Activated CD8-positive, alpha-beta memory T cell treated with anti-CD3 and anti-CD28 coated beads for 36 hours (primary cell): ENCODE results near the gene ABCC1. TPM values are rescaled to one million over a fixed set of nuclear protein-coding genes. Genes with fewer than 3 reads are reported as not detected.
"Not testable (repeated sequence)": the region's sequence is repeated elsewhere in the genome, so short reads cannot be mapped to it uniquely, and the experiment has no call there.

Experiments
- CTCF ChIA-PET: fragments of 350-600 bp; sonication (Branson Sonifier 250); formaldehyde crosslinking; loops from one replicate; lab custom pipeline; 2021; ENCODE audit warnings: antibody characterized with exemption; lab: Charles Lee
- POLR2A ChIA-PET: fragments of 350-600 bp; sonication (Branson Sonifier 250); formaldehyde crosslinking; loops from one replicate; lab custom pipeline; 2021; ENCODE audit warnings: antibody characterized with exemption; lab: Charles Lee
- total RNA-seq, 2 experiments: library from RNA; stranded (reverse); gene quantifications; one replicate each; pipeline ENCODE4 v1.2.3, GENCODE V29; 2021

ABCC1 gene
- total RNA-seq, 2 experiments from 2014 or later: 70.6 to 73.5 TPM

GRCh38 chr16:16133943-16134604, 184.7 kb downstream of the ABCC1 start:
- CTCF ChIA-PET: interaction anchor here (0.6 kb wide), 1 partner anchor 313 kb away, joined by 3 read pairs; no protein-coding TSS in a partner anchor

DNA sequence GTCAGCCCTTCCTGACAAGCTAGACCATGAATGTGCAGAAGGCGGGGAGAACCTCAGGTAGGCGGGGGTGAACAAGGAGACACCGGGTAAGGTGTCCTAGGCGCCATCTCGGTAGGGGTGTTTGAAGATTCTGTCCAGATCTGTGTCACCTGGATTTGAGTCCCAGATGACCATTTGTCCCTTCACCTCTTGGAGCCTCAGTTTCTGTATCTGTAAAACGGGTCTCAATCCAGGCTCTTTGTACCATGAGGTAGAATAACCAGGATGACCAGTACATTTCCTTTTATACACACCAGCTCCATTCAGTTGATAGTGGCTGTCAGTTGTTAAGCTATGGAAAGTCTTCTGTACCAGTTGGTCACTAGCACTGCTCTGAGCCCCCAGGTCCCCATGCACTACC, 187.2 kb downstream of the ABCC1 start:
- POLR2A ChIA-PET: no interaction called here
- CTCF ChIA-PET: no interaction called here

More at GRCh38 chr16:16133943-16134604, 184.7 kb downstream of the ABCC1 start:
- POLR2A ChIA-PET: interaction anchor here (0.7 kb wide), 1 partner anchor 245 kb away, joined by 5 read pairs; the partner anchor contains the start of gene CEP20

DNA sequence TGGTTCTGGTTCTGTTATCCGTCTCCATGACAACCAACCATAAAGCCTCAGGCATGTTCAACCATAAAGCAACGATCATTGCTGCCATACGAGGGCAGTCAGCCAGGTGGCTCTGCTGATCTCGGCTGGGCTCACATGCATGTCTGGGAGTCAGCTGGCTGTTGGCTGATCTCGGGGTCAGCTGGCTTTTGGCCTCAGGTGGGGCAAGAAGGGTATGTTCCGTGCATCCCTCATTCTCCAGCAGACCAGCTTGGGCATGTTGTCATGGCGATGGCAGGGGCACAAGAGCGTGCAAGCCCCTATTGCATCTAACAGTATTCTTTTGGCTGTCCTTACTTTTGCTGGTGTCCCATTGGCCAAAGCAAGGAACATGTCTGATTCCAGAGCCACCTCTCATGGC, 187.7 kb downstream of the ABCC1 start:
- CTCF ChIA-PET: no interaction called here

DNA sequence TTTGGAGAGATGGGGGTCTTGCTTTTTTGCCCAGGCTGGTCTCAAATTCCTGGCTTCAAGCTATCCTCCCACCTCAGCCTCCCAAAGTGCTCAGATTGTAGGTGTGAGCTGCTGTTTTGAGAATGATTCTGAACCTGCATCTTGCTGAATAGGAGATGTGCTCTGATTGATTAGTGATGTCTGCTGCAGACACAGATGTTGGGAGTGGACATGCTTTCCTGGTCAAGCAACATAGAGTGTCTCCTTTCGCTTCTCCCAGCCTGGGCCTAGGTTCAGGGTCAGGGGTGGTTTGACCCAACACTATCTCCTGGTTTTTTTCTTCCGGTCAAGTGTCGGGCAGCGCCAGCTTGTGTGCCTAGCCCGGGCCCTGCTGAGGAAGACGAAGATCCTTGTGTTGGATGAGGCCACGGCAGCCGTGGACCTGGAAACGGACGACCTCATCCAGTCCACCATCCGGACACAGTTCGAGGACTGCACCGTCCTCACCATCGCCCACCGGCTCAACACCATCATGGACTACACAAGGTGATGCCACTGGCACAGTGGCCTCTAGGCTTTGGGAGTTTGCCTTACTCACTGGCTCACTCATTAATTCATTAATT, 188.7 kb downstream of the ABCC1 start:
- POLR2A ChIA-PET: interaction anchor here (0.6 kb wide), 1 partner anchor 42 kb away, joined by 3 read pairs; no protein-coding TSS in a partner anchor
- CTCF ChIA-PET: no interaction called here

More for the DNA sequence above, 187.7 kb downstream of the ABCC1 start:
- POLR2A ChIA-PET: no interaction called here

DNA sequence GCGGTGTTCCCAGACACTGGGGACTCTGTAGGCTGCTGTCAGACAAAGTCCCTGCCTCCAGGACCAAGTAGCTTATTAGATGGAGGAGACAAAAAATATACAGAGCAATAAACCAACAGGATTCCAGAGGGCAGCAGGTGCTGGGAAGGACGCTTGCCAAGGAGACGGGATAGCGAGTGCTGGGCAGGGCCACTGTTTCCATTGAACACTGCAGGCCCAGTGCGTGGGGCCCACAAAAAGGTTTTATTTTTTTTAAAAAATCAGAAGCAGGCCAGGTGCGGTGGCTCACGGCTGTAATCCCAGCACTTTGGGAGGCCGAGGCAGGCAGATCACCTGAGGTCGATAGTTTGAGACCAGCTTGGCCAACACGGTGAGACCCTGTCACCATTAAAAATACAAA, 189.6 kb downstream of the ABCC1 start:
- ChIA-PET POLR2A (no interaction called here), CTCF (no interaction called here)

- POLR2A ChIA-PET: no interaction called here
- CTCF ChIA-PET: no interaction called here
Measured at GRCh38 chr16:16139806-16140205, 190.4 kb downstream of the ABCC1 start.

GRCh38 chr16:16140537-16140936, 191.1 kb downstream of the ABCC1 start:
- POLR2A ChIA-PET: no interaction called here

GRCh38 chr16:16141141-16141540, 191.7 kb downstream of the ABCC1 start:
- ChIA-PET CTCF (no interaction called here), POLR2A (no interaction called here)

More at GRCh38 chr16:16140537-16140936, 191.1 kb downstream of the ABCC1 start:
- CTCF ChIA-PET: no interaction called here

DNA sequence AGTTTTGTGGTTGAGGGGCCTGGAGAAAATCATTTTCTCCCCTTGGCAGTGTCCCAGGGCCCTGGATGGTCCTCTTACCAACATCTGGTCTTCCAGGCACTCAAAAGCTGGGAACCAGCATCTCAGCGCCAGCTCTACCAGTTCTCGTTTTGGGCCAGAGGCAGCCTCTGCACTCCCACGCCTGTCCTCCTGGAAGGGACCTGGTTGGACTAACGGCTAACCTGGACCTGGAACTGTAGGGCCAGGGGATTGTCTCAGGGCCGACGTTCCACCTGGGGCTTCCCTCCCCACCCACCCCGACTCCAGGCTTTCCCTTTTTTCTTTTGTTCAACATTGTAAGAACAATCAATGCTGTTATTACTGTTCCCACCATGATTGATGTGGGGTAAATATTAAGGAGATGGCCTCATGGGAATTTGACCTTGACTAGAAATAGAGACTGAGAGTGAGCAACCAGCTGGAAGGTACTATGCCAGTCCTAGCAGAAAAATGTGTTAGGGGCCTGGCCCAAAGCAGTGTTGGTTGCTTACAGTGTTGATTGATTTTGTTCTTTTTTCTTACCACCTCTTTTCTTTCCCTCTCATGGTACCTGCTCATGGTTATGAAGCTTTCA, 192.5 kb downstream of the ABCC1 start:
- CTCF ChIA-PET: no interaction called here
- POLR2A ChIA-PET: no interaction called here

DNA sequence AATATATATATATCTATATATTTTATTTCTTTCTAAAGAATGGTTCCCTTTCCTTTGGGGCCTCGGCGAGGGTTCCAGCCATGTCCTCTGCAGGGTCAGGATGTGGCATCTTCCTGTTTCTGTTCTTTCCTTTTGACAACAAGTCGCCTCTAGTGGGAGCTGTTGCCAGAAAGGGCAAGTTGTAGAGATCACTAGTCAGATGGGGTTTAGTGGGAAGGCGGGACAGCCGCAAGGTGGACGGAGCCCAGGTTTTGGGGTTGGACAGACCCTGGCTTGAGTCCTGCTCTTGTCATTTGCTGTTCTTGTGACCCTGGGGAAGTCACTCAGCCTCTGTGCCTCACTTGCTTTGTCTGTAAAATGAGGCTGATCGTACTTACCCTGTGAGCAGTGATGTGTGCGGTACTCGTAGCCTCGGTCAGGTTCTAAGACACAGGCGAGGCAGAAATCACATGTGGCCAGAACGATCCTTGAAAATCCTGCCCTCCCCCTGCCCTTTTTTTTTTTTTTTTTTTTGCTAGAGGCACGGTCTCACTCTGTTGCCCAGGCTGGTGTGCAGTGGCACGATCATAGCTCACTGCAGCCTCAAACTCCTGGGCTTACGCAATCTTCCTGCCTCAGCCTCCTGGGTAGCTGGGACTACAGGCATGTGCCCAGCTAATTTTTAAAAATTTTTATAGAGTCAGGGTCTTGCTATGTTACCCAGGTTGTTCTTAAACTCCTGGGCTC, 193.8 kb downstream of the ABCC1 start:
- POLR2A ChIA-PET: no interaction called here

DNA sequence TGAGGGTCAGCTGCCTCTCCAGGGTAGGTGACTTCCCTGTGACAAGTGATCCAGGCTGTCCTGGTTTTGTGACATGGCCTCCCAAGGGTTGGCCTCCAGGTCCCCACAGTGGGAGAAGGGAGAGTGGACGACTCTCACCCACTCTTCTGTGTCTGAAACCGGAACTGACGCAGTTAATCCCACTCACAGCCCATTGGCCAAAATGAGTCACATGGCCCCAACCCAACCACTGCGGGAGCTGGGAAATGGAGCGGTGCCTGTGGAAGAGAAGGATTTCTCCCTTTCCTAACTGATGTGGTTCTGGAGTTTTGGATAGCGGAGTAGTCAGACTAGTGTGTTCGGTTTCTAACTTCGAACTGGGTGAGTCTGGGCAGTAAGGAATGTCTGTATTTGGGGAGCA, 194.5 kb downstream of the ABCC1 start:
- ChIA-PET CTCF (interaction anchor here (0.7 kb wide), 1 partner anchor 639 kb away, joined by 3 read pairs; no protein-coding TSS in a partner anchor), POLR2A (no interaction called here)

More for the DNA sequence above, 193.8 kb downstream of the ABCC1 start:
- CTCF ChIA-PET: interaction anchor here (0.6 to 0.7 kb wide), 2 partner anchors 11 to 639 kb away, joined by 3 to 5 read pairs; no protein-coding TSS in a partner anchor

GRCh38 chr16:16144416-16144815, 195.0 kb downstream of the ABCC1 start:
- POLR2A ChIA-PET: no interaction called here
- CTCF ChIA-PET: interaction anchor here (0.6 kb wide), 1 partner anchor 23 kb away, joined by 5 read pairs; no protein-coding TSS in a partner anchor

DNA sequence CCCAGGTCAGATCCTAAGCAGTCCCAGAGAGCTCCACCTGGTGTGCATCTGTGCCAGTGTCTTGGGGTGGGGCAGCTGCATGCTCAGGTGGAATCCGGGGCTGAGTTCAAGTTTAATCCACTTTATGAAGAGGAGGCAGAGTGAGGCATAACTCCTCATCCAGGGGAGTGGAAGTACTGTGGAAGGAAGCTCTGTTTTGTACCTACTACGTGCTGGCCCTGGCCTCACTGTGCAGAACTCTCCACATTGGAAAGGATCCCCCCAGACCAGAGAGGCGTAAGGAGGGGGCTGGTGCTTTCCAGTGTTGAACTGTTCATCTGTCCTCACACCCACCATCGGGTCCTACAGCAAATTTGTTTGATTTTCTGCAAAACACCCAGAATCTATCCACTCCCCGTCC, 195.9 kb downstream of the ABCC1 start:
- ChIA-PET POLR2A (no interaction called here), CTCF (interaction anchor here (0.5 to 0.6 kb wide), 3 partner anchors 22 to 321 kb away, joined by 3 to 5 read pairs (median 3); no protein-coding TSS in a partner anchor)

DNA sequence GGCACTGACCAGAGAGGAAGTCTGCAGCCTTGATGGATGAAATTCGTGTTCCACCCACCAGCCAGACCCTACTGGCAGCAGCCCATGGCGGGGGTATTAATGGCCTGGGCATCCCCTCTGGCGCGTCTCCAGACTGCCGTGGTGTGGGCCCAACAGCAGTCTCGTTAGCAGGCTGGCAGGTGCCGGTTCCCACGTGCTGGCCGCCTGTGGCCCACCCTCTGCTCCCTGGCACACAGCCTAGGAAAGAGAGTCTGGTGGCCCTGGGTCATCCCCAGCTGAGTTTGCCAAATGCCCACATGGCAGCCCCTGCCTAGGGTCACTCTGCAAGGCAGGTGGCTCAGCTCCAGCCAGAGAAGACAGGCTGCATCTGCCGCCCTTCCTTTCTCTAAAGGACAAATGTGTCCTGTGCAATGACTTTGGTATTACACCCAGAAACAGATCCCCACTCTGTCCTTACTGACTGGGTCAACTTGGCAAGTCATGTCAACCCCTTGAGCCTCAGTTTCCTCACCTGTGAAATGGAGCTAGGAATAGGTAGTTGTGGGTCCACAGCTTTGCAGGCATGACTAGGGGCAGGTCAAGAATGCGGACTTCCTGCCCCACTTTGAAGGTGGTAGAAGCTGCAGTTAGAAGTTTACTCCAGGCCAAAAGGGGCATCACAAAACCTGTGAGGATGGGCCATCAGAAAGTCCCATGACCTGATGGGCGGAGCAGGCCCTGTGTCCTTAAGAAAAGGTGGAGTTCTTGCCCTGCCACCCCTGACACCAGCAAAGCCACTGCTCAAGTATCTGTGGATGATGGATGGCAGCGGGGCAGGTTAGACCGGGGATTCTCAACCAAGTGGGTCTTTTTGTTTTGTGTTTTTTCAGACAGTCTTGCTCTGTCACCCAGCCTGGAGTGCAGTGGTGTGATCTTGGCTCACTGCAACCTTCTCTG, 197.2 kb downstream of the ABCC1 start:
- ChIA-PET POLR2A (no interaction called here), CTCF (interaction anchor here (0.5 kb wide), 1 partner anchor 1658 kb away, joined by 3 read pairs; no protein-coding TSS in a partner anchor)

DNA sequence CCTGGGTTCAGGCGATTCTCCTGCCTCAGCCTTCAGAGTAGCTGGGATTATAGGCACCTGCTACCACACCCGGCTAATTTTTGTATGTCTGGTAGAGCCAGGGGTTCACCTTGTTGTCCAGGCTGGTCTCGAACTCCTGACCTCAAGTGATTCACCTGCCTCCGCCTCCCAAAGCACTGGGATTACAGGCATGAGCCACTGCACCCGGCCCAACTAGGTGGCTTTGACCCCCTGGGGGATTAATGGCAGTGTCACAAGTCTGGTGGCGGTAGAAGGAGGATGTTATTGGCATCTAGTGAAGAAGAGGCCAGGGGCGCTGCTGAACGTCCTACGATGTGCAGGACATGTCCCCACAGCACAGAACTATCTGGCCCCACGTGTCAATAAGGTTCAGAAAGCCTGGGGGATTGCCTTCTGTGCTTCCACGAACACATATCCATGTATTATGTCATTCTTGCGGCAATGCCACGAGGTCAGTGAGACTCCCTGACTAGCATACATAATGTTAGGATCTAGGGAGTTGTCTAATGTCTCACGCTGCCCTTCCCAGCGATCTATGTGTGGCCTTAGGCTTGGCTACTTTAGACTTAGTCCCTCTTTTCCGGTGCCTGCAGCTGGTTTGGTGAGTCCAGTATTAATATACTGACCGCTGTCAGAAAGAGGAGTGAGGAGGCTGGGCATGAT, 198.0 kb downstream of the ABCC1 start:
- POLR2A ChIA-PET: no interaction called here
- CTCF ChIA-PET: no interaction called here

DNA sequence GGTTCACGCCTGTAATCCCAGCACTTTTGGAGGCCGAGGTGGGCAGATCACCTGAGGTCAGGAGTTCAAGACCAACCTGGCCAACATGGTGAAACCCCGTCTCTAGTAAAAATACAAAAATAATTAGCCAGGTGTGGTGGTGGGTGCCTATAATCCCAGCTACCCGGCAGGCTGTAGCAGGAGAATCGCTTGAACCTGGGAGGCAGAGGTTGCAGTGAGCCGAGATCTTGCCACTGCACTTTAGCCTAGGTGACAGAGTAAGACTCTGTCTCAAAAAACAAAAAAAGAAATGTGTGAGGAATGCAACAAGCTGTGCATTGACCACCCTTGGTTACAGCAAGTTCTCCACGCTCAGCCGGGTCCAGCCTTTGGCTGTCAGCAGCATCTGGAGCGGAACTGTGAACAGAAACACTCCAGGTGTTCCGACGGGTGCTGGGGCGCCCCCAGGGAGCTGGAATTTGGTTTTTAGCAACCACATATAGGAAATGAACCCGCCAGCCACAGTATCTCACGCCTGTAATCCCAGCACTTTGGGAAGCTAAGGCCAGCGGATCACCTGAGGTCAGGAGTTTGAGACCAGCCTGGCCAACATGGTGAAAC, 198.7 kb downstream of the ABCC1 start:
- POLR2A ChIA-PET: not testable (repeated sequence)

GRCh38 chr16:16148755-16149154, 199.3 kb downstream of the ABCC1 start:
- CTCF ChIA-PET: no interaction called here
- POLR2A ChIA-PET: no interaction called here

More for the DNA sequence above, 198.7 kb downstream of the ABCC1 start:
- CTCF ChIA-PET: not testable (repeated sequence)
